Measurements from ENCODE around the gene KLK14. TPM values are rescaled to one million over a fixed set of nuclear protein-coding genes. Genes with fewer than 3 reads are reported as not detected.

Gene KLK14
- total RNA-seq, 1 donor from 2014 or later = 0.80 TPM

DNA sequence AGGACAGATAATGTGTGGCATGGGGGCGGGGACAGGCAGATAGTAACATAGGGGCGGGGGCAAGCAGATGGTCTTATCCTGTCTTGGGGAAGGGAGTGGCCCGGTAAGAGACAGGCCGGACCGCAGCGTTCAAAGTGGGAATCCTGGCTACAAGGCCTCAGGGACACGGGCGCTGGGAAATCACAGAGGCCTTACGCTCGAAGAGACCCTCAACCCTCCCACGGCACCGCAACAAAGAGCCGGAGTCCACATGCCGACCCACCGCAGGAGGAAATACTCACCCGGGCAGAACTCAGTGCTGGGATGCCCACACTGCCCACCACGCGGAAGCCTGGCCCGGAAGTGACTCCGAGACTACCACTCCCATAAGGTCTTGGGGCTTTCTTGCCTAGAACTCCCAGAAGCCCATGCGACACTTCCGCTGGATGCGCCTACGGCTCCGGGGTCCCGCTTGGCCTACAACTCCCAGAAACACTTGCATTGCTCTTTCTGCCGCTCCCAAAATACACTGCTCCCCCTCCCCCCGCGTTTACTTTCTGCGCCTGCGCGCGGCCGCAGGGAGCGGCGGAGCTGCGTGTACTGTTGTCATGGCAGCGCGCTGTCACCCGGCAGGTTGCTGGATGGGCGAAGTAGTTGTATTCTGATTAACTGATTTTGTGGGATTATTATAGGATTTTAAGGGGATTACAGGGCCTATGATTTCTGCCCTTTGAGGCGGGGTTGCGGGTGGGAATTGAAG, 25.5 kb upstream of the KLK14 start, which contains the start of gene CTU1:
TSS of gene CTU1 (minus strand) at position 344 of the 739 bp plus-strand sequence. CDS start 3,840 bp downstream, outside the sequence.
- intact Hi-C loops (cut with micrococcal nuclease) = loop anchor here (1.0 to 10.0 kb wide), 3 partner anchors 303 to 597 kb away; partner anchors contain the start of genes CLEC11A and JOSD2

DNA sequence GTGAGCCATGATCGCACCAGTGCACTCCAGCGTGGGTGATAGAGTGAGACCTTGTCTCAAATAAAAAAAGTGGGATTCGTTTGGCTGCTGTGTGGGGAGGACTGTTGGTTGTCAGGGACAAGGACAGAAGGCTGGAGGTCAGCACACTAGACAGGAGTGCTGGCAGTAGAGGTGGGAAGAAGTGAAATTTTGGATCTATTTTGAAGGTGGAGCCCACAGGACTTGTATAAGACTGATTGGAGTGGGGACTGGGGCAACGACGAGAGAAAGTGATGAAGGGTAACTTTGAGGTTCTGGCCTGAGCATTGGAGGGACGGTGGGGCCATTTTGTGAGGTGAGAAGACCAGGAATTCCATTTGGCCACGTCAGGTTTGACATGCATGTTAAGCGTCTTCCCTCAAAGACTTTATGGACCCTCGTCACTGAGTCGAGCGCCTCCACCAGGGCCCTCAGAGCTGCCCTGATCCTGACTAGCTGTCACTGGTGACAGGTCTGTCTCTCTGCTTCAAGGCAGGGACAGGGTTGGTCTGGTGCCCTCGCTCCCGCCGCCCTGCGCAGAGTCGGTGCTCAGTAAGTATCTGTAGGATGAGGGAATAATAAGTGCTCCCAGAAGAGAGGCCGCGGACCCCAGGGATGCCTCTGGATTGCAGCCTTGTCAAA, 24.8 kb upstream of the KLK14 start:
- intact Hi-C loops (cut with micrococcal nuclease) = loop anchor here (1.0 to 10.0 kb wide), 3 partner anchors 303 to 596 kb away; partner anchors contain the start of genes CLEC11A and JOSD2

DNA sequence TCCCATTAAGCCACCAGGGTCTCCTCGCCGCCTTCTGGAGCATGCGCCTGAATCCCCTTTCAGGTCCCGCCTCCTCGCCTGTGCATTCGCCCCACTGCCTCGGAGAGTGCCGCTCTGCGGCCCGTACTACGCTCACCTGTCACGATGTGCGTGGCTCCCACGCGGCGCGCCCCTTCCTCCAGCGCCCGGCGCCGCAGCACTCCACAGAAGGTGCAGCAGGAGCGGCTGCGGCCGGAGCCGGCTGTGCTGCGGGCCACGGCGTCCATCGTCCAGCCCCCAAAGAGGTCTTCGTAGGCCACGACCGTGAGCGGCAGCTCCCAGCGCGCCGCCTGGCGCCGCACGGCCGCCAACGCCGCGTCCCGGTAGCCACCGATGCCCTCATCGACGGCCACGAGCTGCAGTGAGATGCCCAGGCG, 21.2 kb upstream of the KLK14 start:
- intact Hi-C loops (cut with micrococcal nuclease) = loop anchor here (10.0 kb wide), 1 partner anchor 379 kb away; the partner anchor contains the start of gene CLEC11A

DNA sequence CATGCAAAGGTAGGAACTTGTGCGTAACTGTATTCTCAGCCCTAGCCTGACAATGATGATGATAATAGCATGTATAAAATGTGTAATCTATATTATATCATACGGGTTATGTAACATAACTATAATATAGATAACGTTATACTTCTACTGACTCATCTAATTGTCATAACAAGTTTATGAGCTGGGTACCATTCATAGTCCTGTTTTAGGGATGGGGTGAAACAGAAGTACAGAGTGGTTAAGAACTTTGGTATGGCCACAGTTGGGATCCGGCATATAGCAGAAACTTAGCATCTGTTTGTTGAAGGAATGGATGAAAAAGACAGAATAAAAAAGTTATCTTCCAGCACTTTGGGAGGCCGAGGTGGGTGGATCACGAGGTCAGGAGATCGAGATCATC, 20.3 kb upstream of the KLK14 start:
- intact Hi-C loops (cut with micrococcal nuclease) = loop anchor here (10.0 kb wide), 1 partner anchor 378 kb away; the partner anchor contains the start of gene CLEC11A

DNA sequence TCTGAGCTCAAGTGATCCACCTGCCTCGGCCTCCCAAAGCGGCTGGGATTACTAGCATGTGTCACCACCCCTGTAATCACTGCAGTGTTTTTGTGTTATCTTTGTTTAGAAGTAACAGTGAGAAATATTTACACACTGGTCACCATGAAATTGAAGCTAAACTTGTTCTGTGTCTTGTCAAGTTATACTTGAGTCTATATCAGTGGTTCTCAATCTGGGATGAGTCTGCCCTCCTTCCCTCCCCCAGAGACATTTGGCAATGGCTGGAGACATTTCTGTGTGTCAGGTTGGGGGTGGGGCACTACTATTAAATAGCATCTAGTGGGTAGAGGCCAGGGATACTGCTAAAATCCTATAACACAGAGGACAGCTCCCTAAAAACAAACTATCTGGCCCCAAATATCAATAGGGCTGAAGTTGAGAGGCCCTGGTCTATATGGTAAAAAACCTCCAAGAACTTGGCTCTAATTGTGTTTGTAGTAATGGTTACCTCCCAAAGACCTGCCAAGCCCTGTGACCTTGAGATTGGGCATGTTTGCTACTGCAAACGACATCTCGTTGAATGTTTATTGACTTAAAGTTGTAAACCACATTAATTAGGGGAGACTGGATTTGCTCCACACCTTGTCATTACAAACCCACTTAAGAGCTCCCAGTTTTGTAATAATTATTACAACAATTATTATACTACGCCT, 18.6 kb upstream of the KLK14 start:
- intact Hi-C loops (cut with micrococcal nuclease) = loop anchor here (10.0 kb wide), 1 partner anchor 377 kb away; the partner anchor contains the start of gene CLEC11A

DNA sequence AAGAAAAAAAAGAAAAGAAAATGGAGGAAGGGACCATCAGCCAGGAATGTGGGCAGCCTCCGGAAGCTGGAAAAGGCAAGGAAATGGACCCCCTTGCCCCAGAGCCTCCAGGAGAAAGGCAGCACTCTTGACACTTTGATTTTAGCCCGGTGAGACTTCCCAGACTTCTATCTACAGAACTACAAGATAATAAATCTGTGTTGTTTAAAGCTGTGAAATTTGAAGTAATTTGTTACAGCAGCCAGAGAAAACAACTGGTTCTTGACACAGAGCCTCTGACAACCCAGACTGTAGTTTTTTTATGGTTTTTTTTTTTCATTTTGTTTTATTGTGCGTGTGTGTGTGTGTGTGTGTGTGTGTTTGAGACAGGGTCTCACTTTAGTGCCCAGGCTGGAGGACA, 17.9 kb upstream of the KLK14 start:
- intact Hi-C loops (cut with micrococcal nuclease) = loop anchor here (10.0 kb wide), 1 partner anchor 376 kb away; the partner anchor contains the start of gene CLEC11A

DNA sequence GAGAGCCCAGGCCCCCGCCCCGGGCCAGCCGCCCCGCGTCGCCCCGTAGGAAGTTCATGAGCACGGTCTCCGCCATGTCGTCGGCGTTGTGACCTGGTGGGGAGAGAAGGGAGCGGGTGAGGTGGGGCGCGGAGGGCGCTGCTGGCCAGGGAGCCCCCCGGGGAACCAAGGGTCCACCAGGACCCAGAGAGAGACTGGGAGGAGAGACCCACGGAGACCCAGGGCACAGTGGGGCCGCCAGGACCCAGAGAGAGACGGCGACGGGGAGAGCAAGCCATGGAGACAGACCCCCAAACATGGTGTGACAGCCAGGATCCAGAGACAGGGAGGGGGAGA, 16.3 kb upstream of the KLK14 start:
- intact Hi-C loops (cut with micrococcal nuclease) = no loop called here

DNA sequence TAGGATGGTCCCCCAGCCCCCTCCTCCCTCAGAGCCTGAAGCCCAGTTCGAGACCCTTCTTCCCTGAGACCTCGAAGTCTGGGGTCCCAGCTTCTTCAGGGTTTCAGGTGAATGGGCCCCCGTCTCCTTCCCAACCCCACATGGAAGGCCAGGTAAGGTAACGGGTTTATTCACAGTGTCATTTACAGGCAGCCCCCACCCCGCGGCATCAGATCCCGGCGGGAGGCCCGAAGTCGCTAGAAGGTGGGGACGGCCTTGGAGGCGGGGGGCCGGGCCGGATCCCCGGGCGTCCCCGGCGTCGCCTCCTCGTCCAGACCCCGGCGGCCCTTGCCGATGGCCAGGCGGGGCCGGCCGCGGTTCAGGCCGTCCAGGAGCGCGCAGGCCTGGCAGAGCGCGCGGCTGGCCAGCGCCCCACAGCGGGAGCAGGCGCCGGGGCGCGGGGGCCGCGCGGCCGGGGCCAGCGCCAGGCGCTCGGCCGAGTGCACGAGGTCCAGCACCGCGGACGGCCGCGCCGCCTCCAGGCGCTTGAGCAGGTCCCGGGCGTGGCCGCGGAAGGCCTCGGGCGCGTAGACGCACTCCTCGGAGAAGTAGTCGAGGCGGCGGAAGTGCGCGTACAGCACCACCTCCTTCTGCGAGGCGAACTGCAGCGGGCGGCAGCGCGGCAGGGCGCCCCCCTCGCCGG, 15.8 kb upstream of the KLK14 start:
- intact Hi-C loops (cut with micrococcal nuclease) = no loop called here

DNA sequence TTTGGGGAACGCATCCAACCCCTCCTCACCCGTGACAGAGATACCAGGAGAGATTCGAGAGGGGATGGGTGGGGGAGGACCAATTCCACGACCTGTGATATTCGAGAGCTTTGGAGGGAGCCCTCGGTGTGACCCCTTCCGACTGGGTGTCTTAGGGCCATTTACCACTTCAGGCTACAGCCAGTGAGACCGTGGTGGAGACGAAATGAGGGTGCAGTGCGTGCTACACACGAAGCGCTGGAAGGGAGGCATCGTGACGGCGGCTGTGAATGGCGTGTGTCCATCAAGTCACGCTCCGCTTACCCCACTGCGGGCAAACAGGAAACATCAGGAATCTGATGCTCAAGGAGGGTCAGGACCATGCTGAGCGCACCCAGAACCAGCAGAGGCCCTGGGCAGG, 15.1 kb upstream of the KLK14 start:
- intact Hi-C loops (cut with micrococcal nuclease) = loop anchor here (1.0 to 2.0 kb wide), 2 partner anchors 77 to 167 kb away; no protein-coding TSS in a partner anchor

DNA sequence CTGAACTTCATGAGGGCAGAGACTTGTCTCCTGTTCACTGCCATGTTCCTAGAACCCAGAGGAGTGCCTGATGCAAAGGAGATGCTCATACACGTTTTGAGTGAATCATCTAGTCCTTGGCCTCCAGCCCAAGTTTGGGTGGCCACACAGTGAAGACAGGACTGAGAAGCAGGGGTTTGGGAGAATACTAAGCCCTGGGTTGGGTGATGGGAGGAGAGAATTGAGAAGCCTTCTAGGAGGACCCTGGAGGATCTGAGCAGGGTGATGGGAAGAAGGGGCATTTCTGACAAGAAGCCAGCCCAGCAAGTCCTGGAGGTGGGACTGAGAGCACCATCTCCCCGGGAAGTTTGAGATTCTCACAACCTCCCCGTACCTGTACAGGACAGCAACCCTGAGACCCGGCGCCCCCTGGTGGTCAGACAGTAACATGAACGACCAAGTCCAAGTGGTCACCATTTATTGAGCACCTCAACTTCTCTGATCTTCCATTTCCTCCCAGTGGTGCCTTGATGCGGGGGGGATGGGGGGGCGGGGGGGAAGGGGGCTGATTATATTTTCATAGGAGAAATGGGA, 14.6 kb upstream of the KLK14 start:
- intact Hi-C loops (cut with micrococcal nuclease) = loop anchor here (1.0 to 2.0 kb wide), 2 partner anchors 76 to 167 kb away; no protein-coding TSS in a partner anchor

DNA sequence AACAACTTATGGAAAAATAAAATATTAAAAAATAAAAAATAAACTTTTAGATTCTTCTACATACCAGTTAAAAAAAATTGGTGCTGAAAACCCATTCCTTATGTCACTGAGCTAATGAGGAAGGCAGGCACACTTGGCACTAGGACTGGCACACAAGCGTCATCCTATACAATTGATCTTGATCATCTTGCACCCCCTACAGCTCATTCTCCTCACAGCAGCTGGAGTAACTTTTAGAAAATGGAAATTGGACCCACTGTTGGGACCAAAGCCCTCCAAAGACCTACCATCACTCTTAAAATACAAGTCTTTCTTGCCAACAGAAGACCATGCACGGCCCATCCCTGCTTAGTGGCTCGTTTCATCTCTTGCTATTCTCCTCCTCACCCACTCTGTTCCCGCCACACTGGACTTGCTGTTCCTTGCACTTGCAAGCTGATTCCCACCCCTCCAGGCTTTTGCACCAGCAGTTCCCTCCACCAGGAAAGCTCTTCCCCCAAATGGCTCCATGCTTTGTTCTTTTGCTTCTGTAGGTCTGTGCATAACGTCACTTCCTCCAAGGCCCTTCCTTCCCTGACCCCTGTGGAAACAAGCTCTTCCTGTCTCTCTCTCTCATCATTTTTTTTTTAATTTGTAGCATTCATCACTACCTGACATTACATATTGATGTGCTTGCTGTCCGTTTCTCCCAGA, 13.9 kb upstream of the KLK14 start:
- intact Hi-C loops (cut with micrococcal nuclease) = loop anchor here (1.0 to 2.0 kb wide), 2 partner anchors 76 to 166 kb away; no protein-coding TSS in a partner anchor

DNA sequence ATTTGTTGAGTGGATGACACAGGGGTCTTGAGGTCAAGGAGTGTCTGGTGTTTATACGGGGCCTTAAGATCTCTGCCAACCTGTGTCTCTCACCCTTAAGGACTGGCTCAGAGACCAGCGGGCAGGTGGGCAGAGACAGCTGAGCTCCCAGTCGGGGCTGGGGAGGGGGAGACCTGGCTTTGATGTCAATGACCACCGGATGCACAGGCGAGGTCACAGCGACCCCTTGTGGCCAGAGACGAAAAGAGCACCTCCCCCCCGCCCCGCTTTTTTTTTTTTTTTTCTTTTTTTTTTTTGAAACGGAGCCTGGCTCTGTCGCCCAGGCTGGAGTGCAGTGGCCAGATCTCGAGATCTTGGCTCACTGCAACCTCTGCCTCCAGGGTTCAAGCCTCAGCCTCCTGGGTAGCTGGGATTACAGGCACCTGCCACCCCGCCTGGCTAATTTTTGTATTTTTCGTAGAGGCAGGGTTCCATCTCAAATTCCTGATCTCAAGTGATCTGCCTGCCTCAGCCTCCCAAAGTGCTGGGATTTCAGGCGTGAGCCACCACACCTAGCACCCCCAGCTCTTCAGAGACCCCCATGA, 12.1 kb upstream of the KLK14 start:
- intact Hi-C loops (cut with micrococcal nuclease) = no loop called here

DNA sequence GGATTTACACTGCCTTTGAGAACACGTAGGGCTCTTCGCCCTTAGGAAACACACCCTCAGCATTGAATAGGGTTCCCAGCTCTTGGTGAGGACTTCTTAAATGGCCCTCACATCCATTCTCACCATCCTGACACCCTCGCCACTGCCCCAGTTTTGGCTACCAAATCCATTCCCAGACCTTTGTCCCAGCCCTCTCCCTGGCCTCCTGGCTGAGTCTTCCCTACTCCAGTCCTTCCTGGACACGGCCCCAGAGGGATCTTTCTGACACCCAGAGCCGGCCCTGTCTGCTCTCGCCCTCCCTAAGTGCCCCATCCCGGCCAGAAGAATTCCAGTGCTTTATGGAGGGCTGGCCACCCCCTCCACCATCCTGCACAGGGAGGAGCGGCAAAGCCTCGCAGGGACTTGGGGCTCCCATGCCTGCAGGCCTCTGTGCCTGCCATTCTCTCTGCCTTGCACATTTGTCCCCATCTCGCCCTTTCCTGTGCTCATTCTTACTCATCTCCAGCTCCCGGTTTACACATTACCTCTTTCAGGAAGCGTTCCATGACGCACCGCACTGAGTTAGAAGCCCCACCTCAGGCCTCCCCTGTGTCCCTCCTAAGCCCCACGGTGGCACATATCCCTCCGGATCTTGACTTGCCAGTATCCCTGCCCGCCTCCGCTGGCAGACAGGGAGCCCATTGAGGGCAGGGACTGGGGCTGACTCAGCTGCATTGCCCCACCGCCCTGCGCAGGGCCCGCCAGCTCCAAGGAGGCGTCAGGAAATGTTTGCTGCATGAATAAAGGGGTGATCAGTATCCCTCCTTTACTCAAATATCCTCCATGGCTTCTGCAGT, 11.0 kb upstream of the KLK14 start:
- intact Hi-C loops (cut with micrococcal nuclease) = no loop called here

DNA sequence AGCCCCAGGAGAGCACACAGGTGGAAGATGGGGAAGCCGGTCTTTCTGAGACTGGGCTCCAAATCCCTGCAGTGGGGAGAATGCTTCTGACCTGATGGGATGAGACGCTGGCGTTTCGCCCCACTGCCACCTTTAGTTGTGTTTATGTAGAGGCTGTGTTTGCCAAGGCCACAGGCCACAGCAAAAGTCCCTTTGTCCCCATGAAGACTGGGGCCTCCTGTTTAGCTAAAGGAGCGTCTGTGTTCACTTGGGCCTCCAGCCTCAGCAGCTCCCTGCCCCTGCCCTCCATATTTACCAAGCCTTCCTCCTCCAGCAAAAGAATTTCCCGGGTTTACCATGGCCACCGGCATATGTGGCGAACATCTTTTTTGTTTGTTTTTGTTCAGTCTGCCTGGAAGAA, 10.4 kb upstream of the KLK14 start:
- intact Hi-C loops (cut with micrococcal nuclease) = no loop called here

DNA sequence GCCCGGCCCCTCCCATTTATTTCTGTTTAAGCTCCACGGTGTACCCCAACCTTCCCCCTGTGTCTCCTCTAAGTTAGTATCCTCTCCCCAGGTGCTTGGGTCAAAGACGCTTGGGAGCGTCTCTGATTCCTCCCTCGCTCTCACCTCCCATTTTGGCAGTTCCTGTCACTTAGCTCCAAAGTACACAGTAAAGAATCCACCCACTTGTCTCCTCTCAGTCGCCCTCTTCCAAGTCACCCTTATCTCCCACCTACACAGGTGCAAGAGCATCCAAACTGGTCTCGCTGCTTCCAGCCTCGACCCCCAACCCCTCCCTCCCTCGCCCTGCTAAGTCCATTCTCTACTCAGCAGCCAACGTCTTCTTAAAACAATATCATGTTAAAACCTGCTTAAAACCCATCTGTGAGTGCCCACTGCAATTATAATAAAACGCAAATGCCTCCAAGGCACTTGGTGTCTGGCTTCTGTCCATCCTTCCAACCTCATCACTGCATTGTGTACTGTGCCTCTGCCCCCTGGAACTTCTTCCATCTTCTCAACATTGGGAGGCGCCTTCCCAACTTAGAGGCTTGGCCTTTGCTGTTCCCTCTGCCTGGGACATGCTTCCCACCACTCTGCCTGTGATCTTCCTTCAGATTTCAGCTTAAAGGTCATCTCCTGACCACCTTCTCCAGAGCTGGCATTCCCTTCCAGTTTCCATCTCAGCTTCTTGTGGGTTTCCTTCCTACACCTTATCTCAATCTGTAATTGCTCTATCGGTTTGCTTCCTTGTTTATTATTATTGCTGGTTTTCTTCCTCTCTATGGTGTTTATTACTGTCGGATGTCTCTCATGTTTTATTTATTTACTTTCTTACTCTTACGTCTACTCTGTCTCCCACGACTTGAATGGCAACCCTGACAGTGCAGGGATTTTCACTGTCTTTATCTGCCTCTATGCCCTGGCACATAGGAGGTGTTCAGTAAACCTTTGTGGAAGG, 9.5 kb upstream of the KLK14 start:
- intact Hi-C loops (cut with micrococcal nuclease) = no loop called here

DNA sequence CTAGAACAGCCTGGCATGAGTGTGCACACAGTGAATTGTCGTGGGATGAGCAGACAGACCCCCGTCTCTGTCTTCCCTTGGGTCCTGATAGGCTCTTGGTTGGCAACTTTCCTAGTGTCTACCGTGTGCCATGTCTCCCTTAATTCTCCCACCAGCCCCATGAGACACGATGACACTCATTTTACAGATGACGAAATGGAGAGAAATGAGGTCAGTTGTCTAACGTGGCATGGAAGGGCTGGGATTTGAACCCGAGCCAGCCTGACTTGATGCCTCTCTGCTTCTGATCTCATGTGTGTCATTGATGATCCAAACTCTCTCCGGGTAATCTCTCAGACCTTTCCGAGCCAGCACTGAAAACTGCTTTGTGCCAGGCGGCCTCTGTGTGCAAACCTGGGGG, 8.4 kb upstream of the KLK14 start:
- intact Hi-C loops (cut with micrococcal nuclease) = no loop called here

DNA sequence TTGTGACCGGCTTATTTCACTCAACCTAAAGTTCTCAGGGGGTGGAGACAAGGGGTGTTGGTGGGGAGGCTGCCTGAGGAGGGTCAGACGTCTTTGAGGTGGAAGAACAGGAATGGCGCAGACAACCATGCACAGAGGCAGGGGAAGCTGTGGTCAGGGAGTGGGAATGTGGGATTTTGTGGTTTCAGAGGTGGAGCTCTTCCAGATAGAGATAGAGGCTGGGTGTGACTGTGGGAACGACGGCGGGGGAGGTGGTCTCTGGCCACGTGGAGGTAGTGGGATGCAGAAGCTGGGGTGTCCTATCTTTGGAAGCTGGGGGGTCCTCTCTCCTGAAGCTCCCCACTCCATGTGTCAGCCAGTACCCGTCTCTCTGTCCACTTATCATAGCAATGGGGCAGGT, 7.8 kb upstream of the KLK14 start:
- intact Hi-C loops (cut with micrococcal nuclease) = no loop called here

DNA sequence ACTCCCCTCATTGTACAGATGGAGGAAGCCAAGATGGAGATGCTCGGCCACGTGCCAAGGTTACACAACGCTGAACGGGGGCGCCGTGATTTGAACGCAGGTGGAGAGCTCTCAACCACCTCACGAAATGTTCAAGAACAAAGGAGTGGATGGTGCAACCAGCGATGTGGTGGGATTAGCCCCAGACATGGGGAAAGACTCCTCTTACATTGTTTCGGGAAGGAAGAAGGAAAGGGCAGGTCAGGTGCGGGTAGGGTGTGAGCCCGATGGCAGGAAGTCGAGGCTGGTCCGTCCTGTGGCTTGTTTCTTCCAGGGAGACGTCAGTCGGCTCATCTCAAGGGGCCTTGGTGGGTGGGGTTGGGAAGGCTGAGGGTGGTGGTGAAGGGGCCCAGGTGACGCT, 7.1 kb upstream of the KLK14 start:
- intact Hi-C loops (cut with micrococcal nuclease) = no loop called here
